GM18508 (cell line): ENCODE measurements around the gene HM13.
"Not testable (repeated sequence)": the region's sequence is repeated elsewhere in the genome, so short reads cannot be mapped to it uniquely, and the experiment has no call there.

Experiments
- ATAC-seq: cut with Tn5 transposase; IDR thresholded peaks from one replicate; pipeline ENCODE4 v1.9.1; 2021; ENCODE audit warnings: moderate number of reproducible peaks; ENCODE audit not compliant: insufficient read depth, unreplicated experiment

Gene HM13

GRCh38 chr20:31514154-31515071, at the start of gene HM13:
HM13 (plus strand) TSS chr20:31514442; CDS start chr20:31514552, 110 bp downstream.
- ATAC-seq: peak; percentile 61

GRCh38 chr20:31470946-31471345, 43.3 kb upstream of the HM13 start:
- ATAC-seq: not testable (repeated sequence)

GRCh38 chr20:31472395-31473330, 41.6 kb upstream of the HM13 start:
- no peak for ATAC-seq

GRCh38 chr20:31473331-31474096, 40.7 kb upstream of the HM13 start:
- peak; percentile 22 for ATAC-seq

GRCh38 chr20:31474097-31474436, 40.2 kb upstream of the HM13 start:
- peak; percentile 81 for ATAC-seq

GRCh38 chr20:31474758-31475427, 39.3 kb upstream of the HM13 start, which contains the start of the genes DEFB124 and REM1:
DEFB124 (minus strand) TSS chr20:31475127; CDS start chr20:31473013, 2,114 bp downstream.
REM1 (plus strand) TSS chr20:31475288; CDS start chr20:31476446, 1,158 bp downstream.
- no peak for ATAC-seq

GRCh38 chr20:31475472-31476293, 38.6 kb upstream of the HM13 start:
- ATAC-seq: no peak

GRCh38 chr20:31476294-31476585, 38.0 kb upstream of the HM13 start:
- no peak for ATAC-seq

GRCh38 chr20:31476643-31477215, 37.5 kb upstream of the HM13 start:
- ATAC-seq: no peak

- no peak for ATAC-seq
Measured at GRCh38 chr20:31484001-31484400, 30.2 kb upstream of the HM13 start.

- ATAC-seq: no peak
Measured at GRCh38 chr20:31485450-31486339, 28.5 kb upstream of the HM13 start.

GRCh38 chr20:31488115-31488514, 26.1 kb upstream of the HM13 start:
- no peak for ATAC-seq

GRCh38 chr20:31489152-31489551, 25.1 kb upstream of the HM13 start:
- ATAC-seq: no peak

GRCh38 chr20:31490752-31491151, 23.5 kb upstream of the HM13 start:
- no peak for ATAC-seq

GRCh38 chr20:31494131-31494530, 20.1 kb upstream of the HM13 start:
- no peak for ATAC-seq

GRCh38 chr20:31496761-31497295, 17.4 kb upstream of the HM13 start:
- ATAC-seq: no peak

GRCh38 chr20:31497838-31498540, 16.3 kb upstream of the HM13 start:
- no peak for ATAC-seq
